HEK293 (cell line): ENCODE measurements around the gene CTSO.

Experiments used
- BCL11A ChIP-seq: fragments of 450-650 bp; formaldehyde crosslinking; IDR thresholded peaks from 2 replicates; pipeline ENCODE4 v1.5.1; 2016; ENCODE audit warnings: low read depth, missing biosample characterization, missing genetic modification characterization
- CTCF ChIP-seq: fragments of 450-650 bp; formaldehyde crosslinking; IDR thresholded peaks from 2 replicates; pipeline ENCODE4 v1.5.1; 2016; ENCODE audit warnings: missing biosample characterization, missing genetic modification characterization
- RBAK ChIP-seq: fragments of 450-650 bp; formaldehyde crosslinking; IDR thresholded peaks from 2 replicates; pipeline ENCODE4 v1.5.1; 2016; ENCODE audit warnings: missing biosample characterization, missing genetic modification characterization
- TRIM28 ChIP-seq: IDR thresholded peaks from 2 replicates; pipeline ENCODE4 v1.6.1; 2011; ENCODE audit warnings: low read length, control low read depth, borderline replicate concordance
- YY1 ChIP-seq: fragments of 450-650 bp; formaldehyde crosslinking; IDR thresholded peaks from 2 replicates; pipeline ENCODE4 v1.5.1; 2018; ENCODE audit warnings: missing biosample characterization, missing genetic modification characterization
- ZNF23 ChIP-seq: fragments of 450-650 bp; formaldehyde crosslinking; IDR thresholded peaks from 2 replicates; pipeline ENCODE4 v1.5.1; 2016; ENCODE audit warnings: missing biosample characterization, missing genetic modification characterization, borderline replicate concordance
- ZNF837 ChIP-seq: fragments of 450-650 bp; formaldehyde crosslinking; IDR thresholded peaks from 2 replicates; pipeline ENCODE4 v1.5.1; 2016; ENCODE audit warnings: missing biosample characterization, missing genetic modification characterization
- TF ChIP-seq, protein P1 (sequence below): fragments of 450-650 bp; formaldehyde crosslinking; IDR thresholded peaks from 2 replicates; pipeline ENCODE4 v1.5.1; 2016; ENCODE audit warnings: missing biosample characterization, missing genetic modification characterization, borderline replicate concordance
- TF ChIP-seq, protein P2 (sequence below): fragments of 450-650 bp; formaldehyde crosslinking; IDR thresholded peaks from 2 replicates; pipeline ENCODE4 v1.5.1; 2017; ENCODE audit warnings: missing biosample characterization, missing genetic modification characterization
- TF ChIP-seq, protein P3 (sequence below): fragments of 450-650 bp; formaldehyde crosslinking; IDR thresholded peaks from 2 replicates; pipeline ENCODE4; 2016; ENCODE audit warnings: missing biosample characterization, missing genetic modification characterization

GRCh38 chr4:155961575-155961974 lies 7.9 kb upstream of the CTSO start:
- TF ChIP-seq, protein P1, sequence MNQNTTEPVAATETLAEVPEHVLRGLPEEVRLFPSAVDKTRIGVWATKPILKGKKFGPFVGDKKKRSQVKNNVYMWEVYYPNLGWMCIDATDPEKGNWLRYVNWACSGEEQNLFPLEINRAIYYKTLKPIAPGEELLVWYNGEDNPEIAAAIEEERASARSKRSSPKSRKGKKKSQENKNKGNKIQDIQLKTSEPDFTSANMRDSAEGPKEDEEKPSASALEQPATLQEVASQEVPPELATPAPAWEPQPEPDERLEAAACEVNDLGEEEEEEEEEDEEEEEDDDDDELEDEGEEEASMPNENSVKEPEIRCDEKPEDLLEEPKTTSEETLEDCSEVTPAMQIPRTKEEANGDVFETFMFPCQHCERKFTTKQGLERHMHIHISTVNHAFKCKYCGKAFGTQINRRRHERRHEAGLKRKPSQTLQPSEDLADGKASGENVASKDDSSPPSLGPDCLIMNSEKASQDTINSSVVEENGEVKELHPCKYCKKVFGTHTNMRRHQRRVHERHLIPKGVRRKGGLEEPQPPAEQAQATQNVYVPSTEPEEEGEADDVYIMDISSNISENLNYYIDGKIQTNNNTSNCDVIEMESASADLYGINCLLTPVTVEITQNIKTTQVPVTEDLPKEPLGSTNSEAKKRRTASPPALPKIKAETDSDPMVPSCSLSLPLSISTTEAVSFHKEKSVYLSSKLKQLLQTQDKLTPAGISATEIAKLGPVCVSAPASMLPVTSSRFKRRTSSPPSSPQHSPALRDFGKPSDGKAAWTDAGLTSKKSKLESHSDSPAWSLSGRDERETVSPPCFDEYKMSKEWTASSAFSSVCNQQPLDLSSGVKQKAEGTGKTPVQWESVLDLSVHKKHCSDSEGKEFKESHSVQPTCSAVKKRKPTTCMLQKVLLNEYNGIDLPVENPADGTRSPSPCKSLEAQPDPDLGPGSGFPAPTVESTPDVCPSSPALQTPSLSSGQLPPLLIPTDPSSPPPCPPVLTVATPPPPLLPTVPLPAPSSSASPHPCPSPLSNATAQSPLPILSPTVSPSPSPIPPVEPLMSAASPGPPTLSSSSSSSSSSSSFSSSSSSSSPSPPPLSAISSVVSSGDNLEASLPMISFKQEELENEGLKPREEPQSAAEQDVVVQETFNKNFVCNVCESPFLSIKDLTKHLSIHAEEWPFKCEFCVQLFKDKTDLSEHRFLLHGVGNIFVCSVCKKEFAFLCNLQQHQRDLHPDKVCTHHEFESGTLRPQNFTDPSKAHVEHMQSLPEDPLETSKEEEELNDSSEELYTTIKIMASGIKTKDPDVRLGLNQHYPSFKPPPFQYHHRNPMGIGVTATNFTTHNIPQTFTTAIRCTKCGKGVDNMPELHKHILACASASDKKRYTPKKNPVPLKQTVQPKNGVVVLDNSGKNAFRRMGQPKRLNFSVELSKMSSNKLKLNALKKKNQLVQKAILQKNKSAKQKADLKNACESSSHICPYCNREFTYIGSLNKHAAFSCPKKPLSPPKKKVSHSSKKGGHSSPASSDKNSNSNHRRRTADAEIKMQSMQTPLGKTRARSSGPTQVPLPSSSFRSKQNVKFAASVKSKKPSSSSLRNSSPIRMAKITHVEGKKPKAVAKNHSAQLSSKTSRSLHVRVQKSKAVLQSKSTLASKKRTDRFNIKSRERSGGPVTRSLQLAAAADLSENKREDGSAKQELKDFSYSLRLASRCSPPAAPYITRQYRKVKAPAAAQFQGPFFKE (tag by site-specific recombination) = no peak
- no peak for TF ChIP-seq BCL11A
- TF ChIP-seq TRIM28 = no peak
- no peak for TF ChIP-seq RBAK (tag by site-specific recombination)
- TF ChIP-seq, protein P2, sequence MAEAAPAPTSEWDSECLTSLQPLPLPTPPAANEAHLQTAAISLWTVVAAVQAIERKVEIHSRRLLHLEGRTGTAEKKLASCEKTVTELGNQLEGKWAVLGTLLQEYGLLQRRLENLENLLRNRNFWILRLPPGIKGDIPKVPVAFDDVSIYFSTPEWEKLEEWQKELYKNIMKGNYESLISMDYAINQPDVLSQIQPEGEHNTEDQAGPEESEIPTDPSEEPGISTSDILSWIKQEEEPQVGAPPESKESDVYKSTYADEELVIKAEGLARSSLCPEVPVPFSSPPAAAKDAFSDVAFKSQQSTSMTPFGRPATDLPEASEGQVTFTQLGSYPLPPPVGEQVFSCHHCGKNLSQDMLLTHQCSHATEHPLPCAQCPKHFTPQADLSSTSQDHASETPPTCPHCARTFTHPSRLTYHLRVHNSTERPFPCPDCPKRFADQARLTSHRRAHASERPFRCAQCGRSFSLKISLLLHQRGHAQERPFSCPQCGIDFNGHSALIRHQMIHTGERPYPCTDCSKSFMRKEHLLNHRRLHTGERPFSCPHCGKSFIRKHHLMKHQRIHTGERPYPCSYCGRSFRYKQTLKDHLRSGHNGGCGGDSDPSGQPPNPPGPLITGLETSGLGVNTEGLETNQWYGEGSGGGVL (tag by site-specific recombination) = no peak
- TF ChIP-seq, protein P3, sequence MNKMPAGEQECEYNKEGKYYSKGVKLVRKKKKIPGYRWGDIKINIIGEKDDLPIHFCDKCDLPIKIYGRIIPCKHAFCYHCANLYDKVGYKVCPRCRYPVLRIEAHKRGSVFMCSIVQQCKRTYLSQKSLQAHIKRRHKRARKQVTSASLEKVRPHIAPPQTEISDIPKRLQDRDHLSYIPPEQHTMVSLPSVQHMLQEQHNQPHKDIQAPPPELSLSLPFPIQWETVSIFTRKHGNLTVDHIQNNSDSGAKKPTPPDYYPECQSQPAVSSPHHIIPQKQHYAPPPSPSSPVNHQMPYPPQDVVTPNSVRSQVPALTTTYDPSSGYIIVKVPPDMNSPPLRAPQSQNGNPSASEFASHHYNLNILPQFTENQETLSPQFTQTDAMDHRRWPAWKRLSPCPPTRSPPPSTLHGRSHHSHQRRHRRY (tag by site-specific recombination) = no peak
- TF ChIP-seq ZNF837 = no peak
- TF ChIP-seq YY1 = no peak
- TF ChIP-seq ZNF23 = no peak
- no peak for TF ChIP-seq CTCF (tag by site-specific recombination)
